Right renal cortex interstitium (tissue), 3 donors: ENCODE results near the gene AGPAT1. TPM values are rescaled to one million over a fixed set of nuclear protein-coding genes. Genes with fewer than 3 reads are reported as not detected.
A peak's percentile ranks its signal among the peaks of the same experiment; 100 is the strongest.
"Not testable (repeated sequence)": the region's sequence is repeated elsewhere in the genome, so short reads cannot be mapped to it uniquely, and the experiment has no call there.

Source experiments
- DNase-seq, 3 donors: peaks; one replicate each; pipeline ENCODE4 v3.0.0-alpha.2; 2013; ENCODE audit warnings: low read depth in 3 of 3, low spot score in 2 of 3
- polyA plus RNA-seq, 3 donors: library from polyadenylated mRNA; unstranded; fragments of 120-200 nt; gene quantifications; one replicate each; pipeline ENCODE4 v1.2.1, GENCODE V29; 2013; ENCODE audit not compliant: insufficient read length in 3 of 3

AGPAT1 gene
- polyA plus RNA-seq, 3 donors, result 93.5 to 106 (median 99.4) TPM

DNA sequence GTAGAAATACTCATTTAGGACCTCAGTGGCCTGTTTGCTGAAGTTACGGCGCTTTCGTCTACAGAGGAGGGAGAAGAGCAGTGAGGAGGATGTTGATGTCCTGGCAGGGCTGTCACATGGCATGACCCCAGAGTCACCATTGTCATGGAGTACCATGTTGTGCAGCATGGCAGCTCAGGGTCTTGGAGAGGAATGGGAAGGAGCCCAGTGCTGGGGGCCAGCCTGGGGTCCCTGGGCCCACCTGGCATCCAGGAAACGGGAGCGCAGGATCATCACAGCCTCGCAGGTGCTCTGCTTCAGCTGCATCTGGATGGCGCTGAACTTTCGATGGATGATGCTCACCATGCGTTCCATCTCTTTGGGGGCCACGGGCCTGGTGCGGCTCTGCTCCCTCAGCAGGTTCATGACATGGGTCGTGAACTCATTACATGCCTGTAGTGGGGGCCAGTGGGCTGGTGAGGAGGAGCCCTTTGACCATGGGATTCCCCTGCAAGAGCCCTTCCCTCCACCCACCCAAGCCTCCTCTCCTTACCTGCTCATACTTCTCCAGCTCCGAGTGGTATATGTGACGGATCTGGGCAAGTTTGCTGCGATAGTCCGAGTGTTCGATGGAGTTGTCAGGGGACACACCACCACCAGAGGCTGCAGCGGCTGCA is 12.0 kb upstream of the AGPAT1 start:
- not testable (repeated sequence) for DNase-seq

DNA sequence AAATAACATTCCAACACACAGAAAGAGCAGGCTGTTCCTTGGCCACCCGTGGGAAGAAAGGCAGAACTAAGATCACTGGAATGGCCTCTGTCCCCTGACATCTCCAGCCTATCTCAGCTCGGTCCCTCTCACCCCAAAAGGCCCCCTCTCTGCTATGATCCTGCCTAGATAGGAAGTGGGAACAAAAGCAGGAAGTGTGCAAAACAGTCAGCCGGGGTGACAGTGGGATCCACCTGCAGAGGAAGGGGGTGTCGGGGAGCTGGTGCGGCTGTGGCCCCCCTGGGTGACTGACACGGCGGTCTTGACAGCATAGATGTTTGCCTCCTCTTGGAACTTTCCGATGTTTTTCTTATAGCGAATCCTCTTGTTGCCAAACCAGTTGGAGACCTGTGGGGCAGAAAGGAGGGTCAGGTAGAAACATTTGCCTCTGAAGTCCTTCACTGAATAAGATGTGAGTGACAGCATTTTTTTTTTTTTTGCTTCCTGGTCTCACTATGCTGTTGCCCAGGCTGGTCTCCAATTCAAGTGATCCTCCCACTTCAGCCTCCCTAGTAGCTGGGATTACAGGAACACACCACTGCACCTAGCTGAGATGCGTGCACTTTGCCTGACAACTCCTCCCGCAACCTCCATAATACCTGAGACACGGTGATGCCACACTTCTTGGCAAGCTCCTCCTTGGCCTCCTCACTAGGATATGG is 11.3 kb upstream of the AGPAT1 start:
- DNase-seq, result no peak

DNA sequence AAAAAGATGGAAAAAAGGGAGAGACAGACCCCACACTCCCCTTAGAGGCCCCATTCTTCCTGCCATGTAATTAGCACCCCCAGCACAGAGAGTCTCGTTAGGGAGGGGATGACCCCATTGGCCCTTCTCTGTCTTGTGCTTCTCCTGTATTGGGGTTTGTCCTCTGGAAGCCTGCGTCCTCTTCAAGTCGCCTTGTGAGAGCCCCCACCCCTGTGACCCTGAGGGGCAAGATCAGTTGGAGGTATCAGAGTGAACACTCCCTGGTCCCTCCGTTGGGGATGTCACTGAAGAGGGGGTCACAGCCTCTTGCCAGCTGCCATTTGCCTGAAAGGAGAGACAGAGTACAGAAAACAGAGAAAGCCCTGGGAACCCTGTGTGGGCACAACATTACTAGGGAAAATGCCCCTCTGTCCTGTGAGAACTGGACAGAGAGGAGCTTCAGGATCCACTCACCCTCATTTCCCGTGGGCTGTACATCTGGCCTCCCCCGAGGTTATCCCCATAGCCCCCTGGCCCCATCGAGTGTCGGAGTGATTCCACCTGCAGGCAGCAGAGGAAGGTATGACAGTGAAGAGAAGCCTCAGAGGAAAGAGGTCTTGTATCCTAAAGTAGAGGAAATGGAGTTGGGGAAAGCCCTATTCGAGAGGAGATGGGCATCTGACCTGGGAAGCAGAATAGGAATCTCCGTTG is 10.4 kb upstream of the AGPAT1 start:
- not testable (repeated sequence) for DNase-seq

DNA sequence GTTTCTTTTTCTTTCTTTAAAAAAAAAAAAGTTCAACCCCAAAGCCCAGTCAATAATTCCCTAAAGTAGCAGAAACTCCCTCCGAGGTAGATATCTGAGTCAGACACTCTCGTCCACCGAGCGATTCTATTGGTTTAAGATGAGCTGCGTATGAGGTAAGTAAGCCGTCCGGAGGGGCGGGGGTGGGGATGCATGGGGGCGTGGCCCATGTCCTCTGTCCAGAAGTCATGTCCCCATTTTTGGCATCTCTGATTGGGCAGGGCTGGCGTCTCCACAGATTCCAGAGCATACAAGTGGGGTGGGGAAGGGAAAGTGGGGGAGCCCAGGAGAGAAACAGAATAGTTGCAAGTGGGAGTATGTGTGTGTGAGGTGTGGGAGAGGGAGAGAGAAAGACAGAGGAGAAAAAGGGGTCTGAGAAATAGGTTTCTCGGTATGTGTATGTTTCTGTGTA is 9.8 kb upstream of the AGPAT1 start:
- not testable (repeated sequence) for DNase-seq

DNA sequence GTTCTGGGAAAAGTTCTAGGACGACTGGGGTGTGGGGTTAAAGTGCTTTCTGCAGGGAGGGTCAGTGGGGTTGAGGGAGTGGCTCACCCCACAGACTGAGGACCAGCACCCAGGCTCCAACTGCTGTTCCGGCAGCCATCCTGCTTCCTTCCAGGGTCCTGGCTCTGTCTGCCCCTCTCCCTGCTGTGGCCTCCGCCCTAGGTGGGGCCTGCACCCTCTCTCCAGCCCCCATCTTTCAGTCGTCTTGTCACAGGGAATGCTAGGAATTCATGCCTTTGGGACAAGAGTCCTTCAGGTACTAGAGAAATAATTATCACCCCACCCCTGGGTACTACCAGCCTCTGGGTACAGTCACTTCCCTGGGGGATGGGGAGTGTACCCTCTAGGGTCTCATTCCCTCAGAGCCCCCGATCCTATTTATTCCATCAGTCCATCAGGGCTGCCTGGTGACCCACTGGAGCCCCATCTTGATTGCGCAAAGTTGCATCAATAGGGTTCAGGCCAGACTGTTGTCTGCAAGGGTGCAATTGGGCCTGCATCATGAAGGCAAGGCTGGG is 8.3 kb upstream of the AGPAT1 start, which contains the start of gene AGER:
AGER (minus strand) TSS at position 170 of the 557 bp plus-strand sequence; CDS start at position 139, 31 bp downstream.
- no peak for DNase-seq

DNA sequence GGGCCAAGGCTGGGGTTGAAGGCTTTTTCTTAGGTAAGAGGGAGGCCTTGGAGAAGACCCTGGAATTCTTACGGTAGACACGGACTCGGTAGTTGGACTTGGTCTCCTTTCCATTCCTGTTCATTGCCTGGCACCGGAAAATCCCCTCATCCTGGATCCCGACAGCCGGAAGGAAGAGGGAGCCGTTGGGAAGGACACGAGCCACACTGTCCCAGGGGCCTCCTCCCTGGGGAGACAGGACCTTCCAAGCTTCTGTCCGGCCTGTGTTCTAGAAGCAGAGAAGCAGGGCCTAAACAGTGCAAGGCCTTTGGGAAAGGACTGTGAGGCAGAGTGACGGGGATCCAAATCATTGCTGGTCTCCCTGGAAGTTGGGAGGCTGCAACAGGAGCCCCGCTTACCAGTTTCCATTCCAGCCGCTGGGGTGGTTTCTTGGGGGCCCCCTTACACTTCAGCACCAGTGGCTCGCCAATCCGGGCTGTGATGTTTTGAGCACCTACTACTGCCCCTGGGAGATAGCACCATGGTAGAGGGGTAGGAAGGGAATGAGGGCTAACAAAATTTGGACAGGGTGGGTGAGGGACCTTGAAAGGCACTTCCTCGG is 7.7 kb upstream of the AGPAT1 start:
- DNase-seq, result no peak

DNA sequence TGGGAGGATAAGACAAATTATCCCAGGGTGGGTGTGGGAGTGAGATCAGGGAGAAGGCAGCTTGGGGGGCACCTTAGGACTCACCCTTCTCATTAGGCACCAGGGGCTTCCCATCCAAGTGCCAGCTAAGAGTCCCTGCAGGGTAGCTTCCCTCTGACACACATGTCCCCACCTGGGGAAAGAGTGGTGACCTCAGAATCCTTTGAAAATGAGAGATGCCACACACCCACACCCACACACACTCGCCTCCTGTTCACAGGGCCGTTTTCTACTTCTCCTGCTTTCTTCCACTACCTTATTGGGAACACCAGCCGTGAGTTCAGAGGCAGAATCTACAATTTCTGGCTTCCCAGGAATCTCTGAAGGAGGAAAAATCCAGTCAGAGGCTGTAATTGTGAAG is 7.1 kb upstream of the AGPAT1 start:
- no peak for DNase-seq

DNA sequence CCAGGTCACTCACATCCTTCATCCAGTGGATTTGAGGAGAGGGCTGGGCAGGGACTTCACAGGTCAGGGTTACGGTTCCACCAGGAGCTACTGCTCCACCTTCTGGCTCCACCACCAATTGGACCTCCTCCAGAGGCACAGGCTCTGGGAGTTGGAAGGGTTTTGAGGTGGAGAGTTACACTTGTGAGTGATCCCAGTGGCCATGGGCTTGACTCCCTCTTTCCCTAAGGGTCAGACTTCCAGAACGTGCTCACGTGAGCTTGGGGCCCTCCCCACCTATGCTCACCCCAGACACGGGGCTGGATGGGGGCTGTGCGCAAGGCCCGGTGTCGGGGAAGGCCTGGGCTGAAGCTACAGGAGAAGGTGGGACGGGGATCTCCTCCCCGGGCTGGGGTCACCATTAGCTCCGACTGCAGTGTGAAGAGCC is 6.7 kb upstream of the AGPAT1 start:
- no peak for DNase-seq

DNA sequence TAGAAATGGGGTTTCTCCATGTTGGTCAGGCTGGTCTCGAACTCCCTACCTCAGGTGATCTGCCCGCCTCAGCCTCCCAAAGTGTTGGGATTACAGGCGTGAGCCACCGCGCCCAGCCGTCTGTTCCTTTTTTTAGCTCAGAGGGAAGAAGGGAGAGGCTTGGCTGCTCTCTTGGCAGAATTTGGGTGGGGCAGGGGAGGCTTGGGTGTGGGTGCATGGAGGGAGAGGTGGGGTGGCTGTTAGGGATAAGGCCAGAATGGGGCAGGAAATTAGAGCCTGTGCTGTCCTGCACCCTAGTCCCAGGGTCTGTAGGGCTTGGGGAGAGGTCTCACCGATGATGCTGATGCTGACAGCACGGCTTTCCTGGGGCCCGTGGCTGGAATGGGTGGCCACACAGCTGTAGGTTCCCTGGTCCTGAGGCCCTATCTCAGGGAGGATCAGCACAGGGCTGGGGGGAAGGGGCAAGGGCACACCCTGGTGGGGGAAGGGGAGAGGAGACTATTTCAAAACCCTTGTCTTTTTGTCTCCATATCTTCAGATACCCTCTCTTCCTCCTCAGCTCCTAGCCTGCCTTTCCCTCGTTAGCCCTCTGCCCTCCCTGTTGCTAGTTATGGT is 6.1 kb upstream of the AGPAT1 start:
- no peak for DNase-seq

DNA sequence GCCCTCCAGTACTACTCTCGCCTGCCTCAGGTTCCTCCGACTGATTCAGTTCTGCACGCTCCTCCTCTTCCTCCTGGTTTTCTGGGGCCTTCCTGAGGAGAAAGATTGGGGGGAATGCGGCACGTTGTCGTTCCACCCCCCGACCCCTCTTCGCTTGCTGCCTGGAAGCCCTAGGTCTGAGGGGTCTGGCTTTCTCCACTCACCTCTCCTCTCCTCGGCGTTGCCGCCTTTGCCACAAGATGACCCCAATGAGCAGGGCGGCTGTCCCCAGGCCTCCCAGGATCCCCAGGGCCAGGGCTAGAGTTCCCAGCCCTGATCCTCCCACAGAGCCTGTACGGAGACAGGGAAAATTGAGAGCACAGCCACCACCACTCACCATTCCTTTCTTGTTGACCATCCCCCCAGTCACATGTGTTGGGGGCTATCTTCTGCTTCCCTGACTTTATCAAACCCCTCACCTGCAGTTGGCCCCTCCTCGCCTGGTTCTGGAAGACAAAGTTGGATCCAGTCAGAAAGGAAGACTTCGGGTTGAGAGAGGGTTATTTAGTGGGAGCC is 5.3 kb upstream of the AGPAT1 start:
- no peak for DNase-seq

DNA sequence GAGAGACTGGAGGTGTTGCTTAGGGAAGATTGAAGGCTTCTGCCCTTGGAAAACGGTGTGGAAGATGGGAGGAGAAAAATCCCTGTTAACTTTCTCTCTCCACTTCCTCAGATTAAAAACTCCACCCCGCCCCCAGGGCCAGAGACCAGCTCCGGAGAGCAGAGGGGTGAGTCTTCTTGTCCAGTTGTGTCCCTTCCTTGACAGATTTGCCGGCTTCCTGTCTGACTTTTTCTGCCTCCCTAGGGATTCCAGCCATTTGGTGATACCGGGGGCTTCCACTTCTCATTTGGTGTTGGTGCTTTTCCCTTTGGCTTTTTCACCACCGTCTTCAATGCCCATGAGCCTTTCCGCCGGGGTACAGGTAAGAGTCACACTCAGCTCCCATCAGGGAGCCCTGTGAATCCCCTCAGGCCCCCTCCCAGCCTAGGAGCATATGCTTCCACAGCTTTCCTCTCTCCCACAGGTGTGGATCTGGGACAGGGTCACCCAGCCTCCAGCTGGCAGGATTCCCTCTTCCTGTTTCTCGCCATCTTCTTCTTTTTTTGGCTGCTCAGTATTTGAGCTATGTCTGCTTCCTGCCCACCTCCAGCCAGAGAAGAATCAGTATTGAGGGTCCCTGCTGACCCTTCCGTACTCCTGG is 4.0 kb upstream of the AGPAT1 start:
- DNase-seq, result no peak

DNA sequence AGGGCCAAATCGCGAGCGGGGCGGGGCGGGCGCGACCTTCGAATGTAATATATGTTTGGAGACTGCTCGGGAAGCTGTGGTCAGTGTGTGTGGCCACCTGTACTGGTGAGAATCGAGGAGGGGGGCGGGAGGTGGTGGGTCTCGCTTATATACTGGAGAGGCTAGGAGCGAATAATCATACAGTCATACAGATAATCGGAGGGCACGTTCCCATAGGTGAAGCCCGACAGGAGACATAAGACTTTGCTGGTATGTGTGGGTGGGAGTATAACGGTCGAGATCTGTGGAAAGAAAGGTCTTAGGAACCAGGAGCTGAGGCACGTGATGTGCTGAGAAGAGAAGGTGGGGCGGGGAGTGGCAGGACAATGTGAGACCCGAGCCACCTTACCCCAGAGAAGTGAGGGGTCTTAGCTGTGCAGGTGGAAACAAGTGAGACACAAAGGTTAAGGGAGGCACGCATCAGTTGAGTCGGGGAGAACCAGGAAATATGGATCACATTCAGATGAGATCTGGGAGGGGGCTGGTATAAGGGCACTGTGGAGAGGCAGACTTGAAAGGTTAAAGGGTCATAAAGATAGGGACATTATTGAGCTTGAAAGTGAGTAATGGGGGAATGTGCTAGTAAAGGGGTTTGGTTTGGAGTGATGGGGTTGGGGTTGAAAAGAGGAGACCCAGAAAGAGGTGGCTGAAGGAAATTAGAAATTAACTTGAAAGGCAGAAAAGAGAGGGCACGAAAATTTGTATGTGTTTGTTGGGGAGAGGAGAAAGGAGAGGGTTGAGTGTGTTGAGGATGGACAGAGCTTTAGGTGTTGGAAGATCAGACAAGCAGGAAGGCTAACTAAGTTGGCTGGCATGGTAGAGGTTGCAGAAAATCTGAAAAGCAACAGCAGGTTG is 2.9 kb upstream of the AGPAT1 start:
- DNase-seq, result no peak

DNA sequence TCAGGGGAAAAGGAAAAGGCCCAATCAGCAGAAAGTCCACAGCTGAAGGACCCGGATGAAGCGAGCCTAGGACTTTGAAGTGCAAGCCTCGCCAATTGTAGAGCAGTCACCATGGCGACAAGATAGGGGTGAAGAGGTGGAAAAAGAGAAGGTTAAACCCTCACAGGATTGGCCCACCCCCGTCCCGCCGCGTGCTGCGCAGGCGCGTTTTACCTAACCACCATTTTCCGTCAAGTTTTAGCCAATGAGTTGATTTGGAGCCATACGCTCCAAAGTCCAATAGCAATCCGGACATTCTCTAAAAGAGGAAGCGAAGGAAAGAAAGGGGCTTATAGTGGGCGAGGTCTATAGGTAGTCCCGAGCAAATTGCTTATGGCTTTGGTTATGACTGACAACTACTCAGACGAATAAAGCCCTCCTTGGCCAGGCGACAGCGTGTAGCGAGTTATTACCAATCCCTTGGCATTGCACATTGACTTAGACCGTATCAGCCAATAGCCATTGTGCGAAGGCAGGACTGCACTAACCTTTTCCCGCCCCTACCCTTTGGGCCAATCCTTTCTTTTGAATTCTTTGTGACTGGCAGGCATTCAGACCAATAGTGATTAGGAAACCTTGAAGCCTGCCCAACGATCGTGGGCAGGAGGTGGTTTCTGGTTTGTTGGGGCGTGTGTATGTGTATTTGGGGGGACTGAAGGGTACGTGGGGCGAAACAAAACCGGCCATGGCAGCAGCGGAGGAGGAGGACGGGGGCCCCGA is 2.1 kb upstream of the AGPAT1 start, which contains the start of gene RNF5:
RNF5 (plus strand) TSS at position 618 of the 759 bp plus-strand sequence; CDS start at position 725, 107 bp downstream.
- DNase-seq, result peak; percentile 100

DNA sequence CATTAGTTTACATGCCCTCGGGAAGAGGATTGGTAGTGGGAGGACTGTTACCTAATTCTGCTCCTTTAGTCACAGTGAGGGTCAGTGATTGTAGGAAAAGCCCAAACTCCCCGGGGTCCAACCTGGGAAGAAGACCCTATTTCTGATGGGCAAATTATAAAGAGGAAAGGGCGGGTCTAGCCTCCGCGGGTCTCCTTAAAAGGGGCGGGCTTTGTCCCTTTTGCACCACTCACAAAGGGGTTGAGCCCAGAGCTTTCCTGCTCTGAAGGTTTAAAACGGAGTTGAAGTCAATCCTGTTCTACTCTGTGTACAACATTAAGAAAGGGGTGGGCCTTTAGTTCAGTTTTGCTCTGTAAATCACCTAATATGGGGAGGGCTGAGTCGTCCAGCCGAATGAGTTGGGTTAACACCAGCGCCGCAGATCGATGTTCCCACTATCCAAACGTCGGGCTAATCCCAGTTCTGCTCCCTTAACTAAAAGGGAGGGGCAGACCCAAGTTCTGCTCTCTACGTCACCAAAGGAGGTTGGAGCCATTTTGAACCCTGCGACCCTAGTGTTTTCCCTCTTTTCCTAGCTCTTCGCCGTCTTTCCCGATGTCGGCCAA is 1.4 kb upstream of the AGPAT1 start:
- DNase-seq, result no peak

DNA sequence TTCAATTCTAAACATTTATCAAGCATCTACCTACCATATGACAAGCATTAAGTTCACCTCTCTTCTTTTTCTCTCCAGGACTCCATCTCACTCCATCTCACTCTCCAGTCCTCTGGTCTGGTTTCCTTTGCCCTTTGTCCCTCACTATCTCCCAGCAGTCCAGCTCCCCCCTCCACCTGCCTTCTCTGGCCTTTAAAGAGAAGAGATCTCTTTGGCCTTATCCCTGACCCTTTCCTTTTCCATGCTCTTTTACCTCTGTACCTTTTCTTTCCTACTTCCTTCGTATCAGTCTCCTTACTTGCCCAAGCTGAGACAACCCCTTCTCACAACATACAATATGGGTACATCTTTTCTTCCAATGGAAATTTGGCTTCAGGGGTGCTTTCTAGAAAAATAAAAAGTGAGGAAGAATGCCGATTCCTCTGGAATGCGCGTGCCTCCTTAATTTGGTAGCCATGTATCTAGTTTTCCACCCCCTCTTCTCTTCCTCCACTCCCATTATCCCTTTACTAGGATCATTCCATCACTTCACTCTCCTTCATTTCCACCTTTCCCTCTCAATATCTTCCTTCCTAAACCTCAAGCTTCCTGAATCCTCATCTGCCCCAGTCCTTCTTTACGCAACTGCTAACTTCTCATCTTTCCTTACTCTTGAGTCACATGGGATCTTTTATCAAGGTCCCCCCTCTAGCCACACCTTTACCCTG is 745 bp upstream of the AGPAT1 start:
- no peak for DNase-seq

DNA sequence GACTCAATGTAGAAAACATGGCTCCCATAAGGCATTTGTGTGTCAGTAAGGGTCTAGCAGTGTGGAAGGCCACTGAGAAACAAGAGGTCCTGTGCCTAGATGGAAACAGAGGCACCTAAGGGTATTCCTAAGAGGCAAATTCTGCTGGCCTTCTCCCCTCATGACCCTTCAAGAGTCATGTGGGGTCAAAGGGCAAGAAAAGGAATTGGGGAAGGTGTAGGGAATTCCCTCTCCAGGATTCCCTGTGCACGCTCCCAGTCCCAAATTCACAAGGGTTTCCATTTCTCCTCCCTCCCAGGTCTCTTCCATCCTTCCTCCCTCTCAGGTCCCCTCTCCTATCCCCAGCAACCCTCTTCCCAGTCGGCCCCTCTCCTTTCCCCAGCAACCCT is 568 bp downstream of the AGPAT1 start:
- DNase-seq, result no peak

DNA sequence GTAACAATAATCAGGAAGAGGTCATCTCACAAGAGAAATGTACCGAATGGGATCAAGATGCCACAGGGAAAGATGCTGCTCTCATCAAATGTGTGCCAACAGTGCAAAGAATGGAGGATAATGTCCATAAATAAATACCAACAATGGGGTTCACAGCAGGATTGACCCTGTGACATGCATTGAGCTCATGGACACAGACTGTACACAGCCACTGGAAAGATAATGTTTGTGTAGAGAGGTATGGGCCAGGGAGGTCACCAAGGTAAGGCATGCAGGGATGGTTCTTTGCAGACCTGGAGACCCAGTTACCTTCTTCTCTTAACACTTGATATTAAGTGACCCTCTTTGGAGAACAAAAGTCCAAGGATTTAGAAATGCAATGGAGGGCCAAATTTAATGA is 1.5 kb downstream of the AGPAT1 start:
- DNase-seq, result no peak
